GM21825 (cell line): ENCODE results near the gene H6PD.
A peak's percentile ranks its signal among the peaks of the same experiment; 100 is the strongest.

Experiments used
- ATAC-seq: cut with Tn5 transposase; IDR thresholded peaks from one replicate; pipeline ENCODE4 v1.9.1; 2021; ENCODE audit warnings: mild to moderate bottlenecking, moderate library complexity; ENCODE audit not compliant: unreplicated experiment

The H6PD gene

GRCh38 chr1:9234223-9235095 lies at the start of gene H6PD:
TSS of gene H6PD (plus strand) at chr1:9234774. CDS start at chr1:9244935, 10,161 bp downstream.
- peak; percentile 73 for ATAC-seq

- no peak for ATAC-seq
Observed at GRCh38 chr1:9186082-9186859, 48.3 kb upstream of the H6PD start.

DNA sequence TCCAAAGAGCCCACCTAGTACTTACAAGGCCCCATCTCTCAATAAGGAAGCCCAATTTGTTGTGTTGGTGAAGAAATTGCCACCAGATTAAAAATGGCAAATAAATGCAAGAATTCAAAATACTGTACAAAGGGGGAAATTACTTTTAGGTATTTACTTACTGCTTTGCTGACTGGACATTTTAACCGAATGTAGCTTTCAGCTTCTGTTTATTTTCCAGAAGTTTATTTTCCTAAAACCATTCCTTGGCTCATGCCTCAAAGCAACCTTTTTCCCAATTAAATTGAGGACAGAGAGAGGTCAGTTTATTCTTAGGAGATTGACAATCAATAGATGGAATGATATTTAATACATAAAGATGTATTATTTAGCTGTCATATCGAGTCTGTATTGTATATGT lies 47.6 kb upstream of the H6PD start:
- no peak for ATAC-seq

DNA sequence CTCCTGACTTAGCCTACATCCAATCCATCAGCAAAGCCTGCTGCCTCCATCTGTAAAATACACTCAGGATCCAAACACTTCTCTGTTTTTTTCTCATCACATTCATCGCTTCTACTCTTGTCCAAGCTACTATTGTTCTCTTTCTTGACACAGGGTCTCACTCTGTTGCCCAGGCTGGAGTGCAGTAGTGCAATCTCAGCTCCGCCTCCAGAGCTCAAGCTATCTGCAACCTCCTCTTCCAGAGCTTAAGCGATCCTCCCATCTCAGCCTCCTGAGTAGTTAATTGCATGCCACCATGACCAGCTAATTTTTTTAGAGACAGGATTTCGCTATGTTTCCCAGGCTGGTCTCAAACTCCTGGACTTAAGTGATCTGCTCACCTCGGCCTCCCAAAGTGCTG lies 44.3 kb upstream of the H6PD start:
- ATAC-seq = no peak

- ATAC-seq = no peak
Observed at GRCh38 chr1:9191231-9191630, 43.3 kb upstream of the H6PD start.

GRCh38 chr1:9192578-9193232 lies 41.9 kb upstream of the H6PD start:
- no peak for ATAC-seq

- ATAC-seq = no peak
Observed at GRCh38 chr1:9193233-9193625, 41.3 kb upstream of the H6PD start.

DNA sequence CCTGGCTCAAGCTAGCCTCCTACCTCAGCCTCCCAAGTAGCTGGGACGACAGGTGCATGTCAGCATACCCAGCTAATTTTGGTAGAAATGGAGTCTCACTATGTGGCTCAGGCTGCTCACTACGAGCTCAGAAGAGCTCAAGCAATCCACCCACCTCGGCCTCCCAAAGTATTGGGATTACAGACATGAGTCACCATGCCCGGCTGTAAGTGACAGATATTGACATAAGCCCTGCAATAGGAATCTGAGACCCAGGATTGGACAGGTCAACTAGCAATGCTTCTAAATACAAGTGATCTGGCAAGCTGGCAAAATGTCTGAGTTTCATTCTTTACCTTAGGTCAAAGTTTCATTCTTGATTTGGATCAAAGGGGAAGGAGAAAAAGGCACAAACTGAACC lies 40.5 kb upstream of the H6PD start:
- no peak for ATAC-seq

DNA sequence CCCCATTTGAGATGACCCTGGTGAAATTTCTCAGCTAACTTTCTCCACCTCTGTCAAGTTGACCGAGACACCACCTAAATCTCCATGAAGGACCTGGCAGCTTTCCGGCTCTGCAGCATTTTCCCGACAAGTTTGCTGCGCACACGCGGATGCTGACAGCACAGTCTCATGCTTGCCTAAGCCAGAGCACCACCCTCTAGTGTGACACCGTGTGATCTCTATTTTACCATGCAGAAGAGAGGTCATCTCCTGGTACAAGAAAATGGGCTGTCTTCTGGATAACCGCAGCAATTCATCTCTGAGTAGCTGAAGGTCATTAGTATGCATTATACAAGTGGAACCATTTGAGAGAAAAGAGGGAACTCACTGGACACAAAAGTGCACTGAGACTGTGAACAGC lies 38.9 kb upstream of the H6PD start:
- ATAC-seq = no peak

- peak; percentile 47 for ATAC-seq
Observed at GRCh38 chr1:9196129-9197040, 38.2 kb upstream of the H6PD start.

GRCh38 chr1:9197186-9198099 lies 37.1 kb upstream of the H6PD start:
- no peak for ATAC-seq

DNA sequence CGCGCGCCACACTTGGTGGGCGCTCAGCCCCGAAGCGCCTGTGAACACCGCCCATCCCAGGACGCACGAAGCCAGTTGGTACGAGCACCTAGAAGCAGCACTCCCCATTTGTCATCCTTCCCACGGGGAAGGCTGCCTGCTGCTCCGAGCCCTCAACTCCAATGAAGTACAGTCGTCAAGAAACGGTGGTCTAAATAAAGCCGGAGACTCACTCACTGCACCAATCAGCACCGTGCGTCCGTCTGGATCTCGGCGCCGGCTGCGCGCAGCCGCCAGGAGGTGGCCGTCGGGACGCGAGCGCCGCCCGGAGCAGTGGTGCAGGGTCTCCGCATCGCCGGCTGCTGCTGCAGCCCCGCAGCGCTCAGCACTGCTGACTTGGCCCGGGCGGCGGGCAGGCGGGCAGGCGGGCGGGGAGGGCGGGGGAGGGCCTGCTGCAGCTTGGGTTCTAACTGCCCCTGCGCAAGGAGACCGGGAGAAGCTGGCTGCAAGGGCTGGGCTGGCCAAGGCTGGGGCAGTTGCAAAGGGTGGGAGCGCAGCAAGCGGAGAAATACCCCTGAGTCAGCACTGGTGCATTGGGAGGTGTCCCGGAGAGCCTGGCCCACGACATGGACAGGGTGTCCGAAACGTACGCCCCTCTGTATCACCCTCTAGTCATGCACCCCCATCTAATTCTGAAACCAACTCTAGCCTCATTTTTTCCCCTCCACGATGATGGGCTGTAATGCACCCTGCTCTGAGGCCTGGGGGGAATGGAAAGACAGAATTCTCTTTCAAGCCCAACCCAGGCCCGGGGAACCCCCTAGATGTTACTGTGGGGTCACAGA lies 35.8 kb upstream of the H6PD start:
- ATAC-seq = no peak

DNA sequence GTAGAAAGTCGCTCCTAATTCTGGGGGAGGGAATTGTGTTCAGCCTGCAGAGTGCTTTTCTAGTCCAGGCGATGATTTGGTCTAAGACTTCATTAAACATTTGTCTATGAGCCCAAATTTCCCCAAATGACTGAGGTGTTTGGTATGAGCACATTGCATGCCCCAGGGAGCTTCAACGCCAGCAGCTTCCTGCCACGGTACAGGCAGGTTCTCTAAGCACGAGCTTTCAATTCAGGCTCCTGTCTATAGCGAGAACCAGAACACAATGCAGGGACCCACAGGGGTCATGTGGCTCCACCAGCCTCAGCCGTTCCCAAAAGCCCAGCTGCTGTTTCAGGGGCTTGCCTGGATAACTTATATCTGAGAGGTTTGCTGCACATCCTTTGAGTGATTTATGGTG lies 34.1 kb upstream of the H6PD start:
- no peak for ATAC-seq

DNA sequence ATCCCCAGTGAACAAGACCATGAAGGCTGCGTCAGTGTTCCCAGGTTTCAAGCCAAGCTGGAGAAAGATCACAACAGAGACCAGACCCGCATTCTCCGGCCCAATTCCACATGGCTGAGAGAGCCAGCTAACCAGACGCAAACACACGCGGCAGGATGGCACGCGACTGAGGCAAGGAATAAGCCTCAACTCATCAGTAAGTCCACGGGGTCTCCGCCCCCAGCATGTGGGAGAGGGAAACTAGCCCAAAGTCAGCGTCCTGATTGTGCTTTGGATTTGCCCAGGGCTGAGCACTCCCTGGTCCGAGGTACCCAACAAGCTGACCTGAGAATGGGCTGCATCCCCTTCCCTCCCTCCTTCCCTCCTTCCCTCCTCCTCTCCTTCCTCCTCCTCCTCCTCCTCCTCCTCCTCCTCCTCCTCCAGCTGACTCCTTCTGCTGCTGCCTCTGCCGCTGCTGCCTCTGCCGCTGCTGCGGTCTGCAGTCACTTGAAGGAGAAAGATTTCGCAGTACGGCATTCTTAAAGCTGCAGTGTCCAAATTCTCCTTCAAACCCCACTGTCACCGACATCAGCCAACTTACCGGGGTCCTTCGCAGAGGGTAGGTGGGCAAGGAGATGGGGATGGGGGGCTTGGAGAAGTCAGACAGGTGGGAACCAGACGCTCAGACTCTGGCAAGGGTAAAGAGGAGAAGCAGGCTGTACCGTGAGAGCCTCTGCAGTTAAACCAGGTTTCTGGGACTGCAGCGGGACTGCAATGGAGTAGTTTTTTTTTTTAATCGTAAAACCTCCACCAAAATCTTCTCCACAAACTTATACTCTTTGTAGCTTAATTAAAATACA lies 33.0 kb upstream of the H6PD start:
- no peak for ATAC-seq

DNA sequence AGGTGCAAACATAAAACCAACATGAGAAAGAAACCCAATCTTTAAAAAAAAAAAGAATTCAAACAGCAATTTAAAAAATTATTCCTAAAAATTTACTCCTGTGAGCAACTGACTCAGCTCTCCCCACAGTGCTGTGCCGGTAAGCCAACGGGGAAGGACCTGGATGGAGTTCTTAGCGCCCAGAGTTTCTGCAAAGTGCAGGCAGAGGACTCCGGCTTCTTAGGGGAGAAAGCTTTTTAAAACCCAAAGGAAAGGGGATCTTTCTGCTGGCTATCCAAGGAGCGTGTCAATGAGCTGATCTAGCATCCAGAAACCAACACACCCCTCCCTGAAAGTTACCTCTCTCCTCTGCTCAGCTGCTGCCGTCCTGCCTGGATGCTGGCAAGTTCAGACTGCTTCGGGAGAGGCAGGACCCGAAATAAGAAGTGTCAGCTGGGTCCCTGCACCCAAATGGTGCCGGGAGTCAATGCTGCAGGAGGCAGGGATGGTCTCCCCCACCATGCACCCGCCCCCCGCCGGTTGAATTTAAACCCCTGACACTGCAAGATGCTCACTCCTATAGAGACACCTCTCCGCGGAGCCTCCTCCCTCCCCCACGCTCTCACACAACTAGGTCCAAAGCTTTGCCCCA lies 32.2 kb upstream of the H6PD start:
- no peak for ATAC-seq

GRCh38 chr1:9203511-9203982 lies 31.0 kb upstream of the H6PD start:
- ATAC-seq = no peak

DNA sequence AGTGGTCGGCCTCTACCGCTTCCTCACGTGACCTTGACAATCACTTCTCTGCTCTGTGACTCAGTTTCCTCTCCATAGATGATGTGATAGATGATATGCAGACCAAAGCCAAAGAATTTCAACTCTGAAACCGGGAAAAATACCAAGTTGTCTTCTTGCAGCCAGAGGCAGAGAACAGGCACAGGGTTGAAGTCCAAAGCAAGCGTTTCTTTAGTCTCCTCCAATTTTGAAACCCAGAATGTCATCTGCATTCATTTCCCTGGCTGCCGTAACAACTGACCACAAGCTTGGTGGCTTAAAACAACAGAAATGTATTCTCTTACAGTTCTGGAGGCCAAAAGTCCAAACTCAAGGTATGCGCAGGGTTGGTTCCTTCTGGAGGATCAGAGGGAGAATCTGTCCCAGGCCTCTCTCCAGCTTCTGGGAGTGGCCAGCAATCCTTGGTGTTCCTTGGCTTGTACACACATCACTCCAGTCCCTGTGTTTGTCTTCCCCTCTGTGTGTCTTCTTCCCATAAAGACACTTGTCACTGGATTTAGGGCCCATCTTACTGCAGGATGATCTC lies 30.3 kb upstream of the H6PD start:
- ATAC-seq = no peak
